ENCODE results near the gene PHYHD1. TPM values are rescaled to one million over a fixed set of nuclear protein-coding genes. Genes with fewer than 3 reads are reported as not detected.

The PHYHD1 gene
- total RNA-seq, 1 experiment from 2014 or later: 0.32 TPM

DNA sequence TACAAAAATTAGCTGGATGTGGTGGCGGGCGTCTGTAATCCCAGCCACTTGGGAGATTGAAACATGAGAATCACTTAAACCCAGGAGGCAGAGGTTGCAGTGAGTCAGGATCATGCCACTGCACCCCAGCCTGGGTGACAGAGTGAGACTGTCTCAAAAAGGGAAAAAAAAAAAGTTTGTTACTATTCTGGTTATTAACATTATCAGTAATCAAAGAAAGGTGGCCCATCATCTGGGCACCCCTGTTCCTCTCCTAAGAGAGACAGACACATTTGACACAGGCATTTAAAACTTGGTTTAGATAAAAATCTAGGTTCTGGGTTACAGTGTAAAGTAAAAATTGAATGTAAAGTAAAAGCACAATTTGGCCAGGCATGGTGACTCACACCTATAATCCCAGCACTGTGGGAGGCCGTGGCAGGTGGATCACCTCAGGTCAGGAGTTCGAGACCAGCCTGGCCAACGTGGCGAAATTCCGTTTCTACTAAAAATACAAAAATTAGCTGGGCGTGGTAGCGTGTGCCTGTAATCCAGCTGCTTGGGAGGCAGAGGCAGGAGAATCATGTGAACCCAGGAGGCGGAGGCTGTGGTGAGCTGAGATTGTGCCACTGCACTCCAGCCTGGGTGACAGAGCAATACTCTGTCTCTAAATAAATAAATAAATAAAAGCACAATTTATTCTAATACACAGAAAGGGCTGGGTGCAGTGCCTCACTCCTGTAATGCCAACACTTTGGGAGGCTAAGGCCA lies 16.7 kb upstream of the PHYHD1 start:
- H3K9me3 ChIP-seq (ENCODE audit: control insufficient read depth in 1 of 2, insufficient read depth in 1 of 2, low read depth in 1 of 2, low read length in 2 of 2): no peaks in the 10 kb centered on the region
- no TSS peak for BruUV-seq (replicated peaks)
- no peak overlapping the region for H3K4me3 ChIP-seq (replicated peaks in 1 of 2; ENCODE audit: low read depth in 1 of 2, low read length in 2 of 2)
- CTCF ChIA-PET: no interaction called here
- DNase-seq (ENCODE audit: low read depth, low spot score) (no peak), ATAC-seq (peak; percentile 46)
- peak overlapping the region; percentile 28 for H3K9ac ChIP-seq (ENCODE audit: low read length)
- H3K27me3 ChIP-seq (ENCODE audit: insufficient read depth, low read length): no peaks in the 10 kb centered on the region
- H2AFZ ChIP-seq (ENCODE audit: low read depth, low read length, poor library complexity, severe bottlenecking): no peak overlapping the region
- H4K20me1 ChIP-seq (ENCODE audit: insufficient read depth): no peaks in the 10 kb centered on the region
- peaks cover 4% of the 10 kb centered on the region; the same call in 1 of the 2 replicates for H3K79me2 ChIP-seq (ENCODE audit: insufficient read depth, low read length)
- H3K36me3 ChIP-seq (ENCODE audit: control insufficient read depth in 1 of 2, insufficient read depth in 2 of 2, low read length in 2 of 2): peaks cover 2 to 14% of the 10 kb centered on the region in 2 experiments; a peak in 3 of 4 replicates
- intact Hi-C loops (cut with micrococcal nuclease): no loop called here
- POLR2A ChIA-PET: no interaction called here
- H3K4me2 ChIP-seq (ENCODE audit: low read length): peak overlapping the region; percentile 55
- H3K4me1 ChIP-seq (ENCODE audit: control insufficient read depth in 1 of 2, insufficient read depth in 2 of 2, low read length in 2 of 2): peaks cover 16 to 33% of the 10 kb centered on the region in 2 experiments
- no peaks in the 10 kb centered on the region for H3K9me2 ChIP-seq (ENCODE audit: insufficient read depth)
- 0 out of 2 replicates have a peak overlapping the region, but pooled peaks have one; percentile 4 for H3K27ac ChIP-seq (ENCODE audit: low read depth, low read length)
- RAD21 ChIA-PET (ENCODE audit: low non-redundant PET in 1 of 2, low total read pairs in 2 of 2, uncharacterized antibody in 2 of 2, unreplicated experiment in 2 of 2): no interaction called here
- TF ChIP-seq JUND (IDR thresholded peaks at IDR 0.05): peak; percentile 17; the same call in 1 of the 2 replicates
- TF ChIP-seq POLR2A (IDR thresholded peaks at IDR 0.05; ENCODE audit: borderline replicate concordance, extremely low read depth, insufficient read depth, insufficient read length): no peak

DNA sequence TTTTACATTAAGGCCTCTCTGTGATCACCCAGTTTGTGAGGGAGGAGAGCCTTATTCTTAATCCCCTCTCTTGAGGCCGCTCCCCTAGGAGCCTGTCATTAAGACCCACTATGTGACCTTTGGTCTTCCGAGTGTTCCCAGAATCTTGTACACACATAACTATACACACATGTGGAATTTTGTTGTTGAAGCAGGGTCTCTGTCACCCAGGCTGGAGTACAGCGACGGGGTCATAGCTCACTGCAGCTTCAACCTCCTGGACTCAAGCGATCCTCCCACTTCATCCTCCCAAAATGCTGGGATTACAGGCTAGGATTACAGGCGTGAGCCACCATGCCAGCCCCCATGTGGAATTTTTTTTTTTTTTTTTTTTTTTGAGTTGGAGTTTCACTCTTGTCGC lies 14.8 kb upstream of the PHYHD1 start:
- CTCF ChIA-PET: no interaction called here
- POLR2A ChIA-PET: no interaction called here
- no peak overlapping the region for H3K4me3 ChIP-seq (replicated peaks in 1 of 2; ENCODE audit: low read depth in 1 of 2, low read length in 2 of 2)
- TF ChIP-seq SP1 (IDR thresholded peaks at IDR 0.05; ENCODE audit: low read depth) (no peak), EZH2phosphoT487 (IDR thresholded peaks at IDR 0.05; ENCODE audit: borderline replicate concordance) (no peak), ZFX (IDR thresholded peaks at IDR 0.05) (no peak), POLR2A (IDR thresholded peaks at IDR 0.05; ENCODE audit: borderline replicate concordance, extremely low read depth, insufficient read depth, insufficient read length) (no peak), FOSL1 (IDR thresholded peaks at IDR 0.05; ENCODE audit: low read depth) (no peak), EZH2 (IDR thresholded peaks at IDR 0.05) (no peak)
- TF ChIP-seq, protein P1, sequence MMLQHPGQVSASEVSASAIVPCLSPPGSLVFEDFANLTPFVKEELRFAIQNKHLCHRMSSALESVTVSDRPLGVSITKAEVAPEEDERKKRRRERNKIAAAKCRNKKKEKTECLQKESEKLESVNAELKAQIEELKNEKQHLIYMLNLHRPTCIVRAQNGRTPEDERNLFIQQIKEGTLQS (IDR thresholded peaks at IDR 0.05): no peak
- TF ChIP-seq, protein P2, sequence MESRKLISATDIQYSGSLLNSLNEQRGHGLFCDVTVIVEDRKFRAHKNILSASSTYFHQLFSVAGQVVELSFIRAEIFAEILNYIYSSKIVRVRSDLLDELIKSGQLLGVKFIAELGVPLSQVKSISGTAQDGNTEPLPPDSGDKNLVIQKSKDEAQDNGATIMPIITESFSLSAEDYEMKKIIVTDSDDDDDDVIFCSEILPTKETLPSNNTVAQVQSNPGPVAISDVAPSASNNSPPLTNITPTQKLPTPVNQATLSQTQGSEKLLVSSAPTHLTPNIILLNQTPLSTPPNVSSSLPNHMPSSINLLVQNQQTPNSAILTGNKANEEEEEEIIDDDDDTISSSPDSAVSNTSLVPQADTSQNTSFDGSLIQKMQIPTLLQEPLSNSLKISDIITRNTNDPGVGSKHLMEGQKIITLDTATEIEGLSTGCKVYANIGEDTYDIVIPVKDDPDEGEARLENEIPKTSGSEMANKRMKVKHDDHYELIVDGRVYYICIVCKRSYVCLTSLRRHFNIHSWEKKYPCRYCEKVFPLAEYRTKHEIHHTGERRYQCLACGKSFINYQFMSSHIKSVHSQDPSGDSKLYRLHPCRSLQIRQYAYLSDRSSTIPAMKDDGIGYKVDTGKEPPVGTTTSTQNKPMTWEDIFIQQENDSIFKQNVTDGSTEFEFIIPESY (IDR thresholded peaks at IDR 0.05; ENCODE audit: extremely low read depth, insufficient replicate concordance, low read length): no peak
- TF ChIP-seq, protein P3, sequence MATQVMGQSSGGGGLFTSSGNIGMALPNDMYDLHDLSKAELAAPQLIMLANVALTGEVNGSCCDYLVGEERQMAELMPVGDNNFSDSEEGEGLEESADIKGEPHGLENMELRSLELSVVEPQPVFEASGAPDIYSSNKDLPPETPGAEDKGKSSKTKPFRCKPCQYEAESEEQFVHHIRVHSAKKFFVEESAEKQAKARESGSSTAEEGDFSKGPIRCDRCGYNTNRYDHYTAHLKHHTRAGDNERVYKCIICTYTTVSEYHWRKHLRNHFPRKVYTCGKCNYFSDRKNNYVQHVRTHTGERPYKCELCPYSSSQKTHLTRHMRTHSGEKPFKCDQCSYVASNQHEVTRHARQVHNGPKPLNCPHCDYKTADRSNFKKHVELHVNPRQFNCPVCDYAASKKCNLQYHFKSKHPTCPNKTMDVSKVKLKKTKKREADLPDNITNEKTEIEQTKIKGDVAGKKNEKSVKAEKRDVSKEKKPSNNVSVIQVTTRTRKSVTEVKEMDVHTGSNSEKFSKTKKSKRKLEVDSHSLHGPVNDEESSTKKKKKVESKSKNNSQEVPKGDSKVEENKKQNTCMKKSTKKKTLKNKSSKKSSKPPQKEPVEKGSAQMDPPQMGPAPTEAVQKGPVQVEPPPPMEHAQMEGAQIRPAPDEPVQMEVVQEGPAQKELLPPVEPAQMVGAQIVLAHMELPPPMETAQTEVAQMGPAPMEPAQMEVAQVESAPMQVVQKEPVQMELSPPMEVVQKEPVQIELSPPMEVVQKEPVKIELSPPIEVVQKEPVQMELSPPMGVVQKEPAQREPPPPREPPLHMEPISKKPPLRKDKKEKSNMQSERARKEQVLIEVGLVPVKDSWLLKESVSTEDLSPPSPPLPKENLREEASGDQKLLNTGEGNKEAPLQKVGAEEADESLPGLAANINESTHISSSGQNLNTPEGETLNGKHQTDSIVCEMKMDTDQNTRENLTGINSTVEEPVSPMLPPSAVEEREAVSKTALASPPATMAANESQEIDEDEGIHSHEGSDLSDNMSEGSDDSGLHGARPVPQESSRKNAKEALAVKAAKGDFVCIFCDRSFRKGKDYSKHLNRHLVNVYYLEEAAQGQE (IDR thresholded peaks at IDR 0.05; ENCODE audit: low read depth): no peak
- H3K27ac ChIP-seq (ENCODE audit: low read depth, low read length): no peak overlapping the region
- no peak for ATAC-seq
- H2AFZ ChIP-seq (ENCODE audit: low read depth, low read length, poor library complexity, severe bottlenecking): no peak overlapping the region
- H3K4me1 ChIP-seq (ENCODE audit: control insufficient read depth in 1 of 2, insufficient read depth in 2 of 2, low read length in 2 of 2): peaks cover 16 to 30% of the 10 kb centered on the region in 2 experiments
- H3K27me3 ChIP-seq (ENCODE audit: insufficient read depth, low read length): no peaks in the 10 kb centered on the region
- peaks cover 6 to 14% of the 10 kb centered on the region in 2 experiments; a peak in 3 of 4 replicates for H3K36me3 ChIP-seq (ENCODE audit: control insufficient read depth in 1 of 2, insufficient read depth in 2 of 2, low read length in 2 of 2)
- no TSS peak for BruUV-seq (replicated peaks)
- RAD21 ChIA-PET (ENCODE audit: low non-redundant PET in 1 of 2, low total read pairs in 2 of 2, uncharacterized antibody in 2 of 2, unreplicated experiment in 2 of 2): no interaction called here
- H3K4me2 ChIP-seq (ENCODE audit: low read length): no peak overlapping the region
- H4K20me1 ChIP-seq (ENCODE audit: insufficient read depth): no peaks in the 10 kb centered on the region
- H3K9ac ChIP-seq (ENCODE audit: low read length): no peak overlapping the region
- peaks cover 4% of the 10 kb centered on the region; the same call in 1 of the 2 replicates for H3K79me2 ChIP-seq (ENCODE audit: insufficient read depth, low read length)
- no peaks in the 10 kb centered on the region for H3K9me3 ChIP-seq (ENCODE audit: control insufficient read depth in 1 of 2, insufficient read depth in 1 of 2, low read depth in 1 of 2, low read length in 2 of 2)
- DNase-seq (ENCODE audit: low read depth, low spot score): no peak
- H3K9me2 ChIP-seq (ENCODE audit: insufficient read depth): no peaks in the 10 kb centered on the region
- intact Hi-C loops (cut with micrococcal nuclease): no loop called here

Measured in HCT116 (cell line).